Adrenal gland (tissue), 12 donors: ENCODE results near the gene VPS13D. TPM values are rescaled to one million over a fixed set of nuclear protein-coding genes. Genes with fewer than 3 reads are reported as not detected.
"Not testable (repeated sequence)": the region's sequence is repeated elsewhere in the genome, so short reads cannot be mapped to it uniquely, and the experiment has no call there.

Source experiments
- DNase-seq, 7 donors: peaks; one replicate each; pipeline ENCODE4 v3.0.0-alpha.2; 2019 to 2020
- H3K27ac ChIP-seq, 5 donors: fragments of 200-600 bp; sonication (generic) in 4 of 5; 1 replicate in 3 of 5; 2 replicates in 2 of 5; pipeline versions ENCODE4 v1.5.1 to v1.8.0; 2016 to 2020; ENCODE audit warnings: mild to moderate bottlenecking in 1 of 5
- H3K27me3 ChIP-seq: fragments of 200-600 bp; 2 replicates; pipeline ENCODE4 v1.8.0; 2021
- H3K36me3 ChIP-seq, 2 donors: fragments of 200-600 bp; replicated peaks in 1 of 2; 1 replicate in 1 of 2; 2 replicates in 1 of 2; pipeline versions ENCODE4 v1.5.1 to v1.8.0; 2018 to 2022
- H3K4me1 ChIP-seq, 2 donors: fragments of 200-600 bp; replicated peaks in 1 of 2; 1 replicate in 1 of 2; 2 replicates in 1 of 2; pipeline versions ENCODE4 v1.5.1 to v1.8.0; 2018 to 2021
- H3K4me3 ChIP-seq, 4 donors: fragments of 200-600 bp; sonication (generic) in 3 of 4; one replicate each; pipeline ENCODE4 v1.5.1; 2016 to 2018
- H3K9me3 ChIP-seq, 3 donors: fragments of 200-600 bp; sonication (generic) in 1 of 3; replicated peaks in 1 of 3; 1 replicate in 2 of 3; 2 replicates in 1 of 3; pipeline versions ENCODE4 v1.5.1 to v1.8.0; 2016 to 2021
- CTCF ChIP-seq, 6 experiments: fragments of 450-650 bp in 4 of 6; fragments of 200-600 bp in 2 of 6; sonication (generic) in 1 of 6; IDR thresholded peaks; 1 replicate in 5 of 6; 2 replicates in 1 of 6; pipeline versions ENCODE4 v1.5.1 to v1.8.0; 2016 to 2021; ENCODE audit warnings: antibody characterized with exemption in 6 of 6, mild to moderate bottlenecking in 2 of 6, moderate library complexity in 1 of 6
- POLR2A ChIP-seq, 2 donors: fragments of 450-650 bp; IDR thresholded peaks; one replicate each; pipeline ENCODE4 v1.6.1; 2017; ENCODE audit warnings: antibody characterized with exemption in 2 of 2, mild to moderate bottlenecking in 2 of 2, moderate library complexity in 1 of 2
- WGBS, 4 donors: extraction: QIAGEN DNeasy Blood & Tissue Kit in 2 of 4; methylation state at CpG; one replicate each; pipeline versions ENCODE4 v1.1.5 to v1.1.7; 2013 to 2017; 5-methylcytosine and 5-hydroxymethylcytosine counted together
- intact Hi-C, 2 donors: fragments of 100-400 bp; cut with DNase I; formaldehyde crosslinking; loops; one replicate each; pipeline versions ENCODE4 v1.14.1 to v1.15.0; 2022 to 2023
- polyA plus RNA-seq, 3 donors: library from polyadenylated mRNA; stranded (reverse); fragments of 200-250 nt in 2 of 3; fragments of 350-450 nt in 1 of 3; fragmentation: Illumina TruSeq in 1 of 3; extraction: RNeasy Lipid Tissue Mini Kit (QIAGEN cat#74804) in 1 of 3; gene quantifications; one replicate each; pipeline ENCODE4 v1.2.3, GENCODE V29; 2013 to 2014
- total RNA-seq, 9 donors: library from RNA; depleted of rRNA in 4 of 9; stranded (reverse); fragments of >200 nt in 4 of 9; fragments of 120-200 nt in 1 of 9; fragmentation: NEBNext Ultra II Directional in 1 of 9; extraction: Animal tissue kit (Norgen Biotek cat#: 25700) in 1 of 9; gene quantifications; one replicate each; pipeline versions ENCODE4 v1.1.0 to v1.2.4, GENCODE V29; 2013 to 2023
- donor health status: healthy with polysubstance abuse.
- donor health status: Bipolar disorder and iron deficiency.
- donor health status: DM: yes; HTN: yes; CAD: no.
- donor health status: DM: no; HTN: no; CAD: no.
- donor health status: DM: no; HTN: no; CAD: no.
- donor health status: DM: yes; HTN: yes; CAD: no.

VPS13D gene
- total and polyA plus RNA-seq, 12 donors, result 17.0 to 62.3 (median 39.9) TPM

- H3K27ac ChIP-seq, result no peak overlapping the region
- intact Hi-C loops, result no loop called here
Measured at GRCh38 chr1:12468323-12468722, 238.5 kb downstream of the VPS13D start.

GRCh38 chr1:12469493-12469892 lies 239.7 kb downstream of the VPS13D start:
- Histone ChIP-seq H3K27me3 (no peaks in the 10 kb centered on the region), H3K4me1 (peaks cover 6 to 33% of the 10 kb centered on the region in 2 donors), H3K36me3 (no peaks in the 10 kb centered on the region), H3K4me3 (no peak overlapping the region), H3K9me3 (no peaks in the 10 kb centered on the region), H3K27ac (no peak overlapping the region)
- TF ChIP-seq CTCF (IDR thresholded peaks at IDR 0.05), result no peak
- no peak for TF ChIP-seq POLR2A (IDR thresholded peaks at IDR 0.05)
- intact Hi-C loops, result no loop called here
- DNase-seq, result no peak
- 65 to 74% (median 67%) methylated on average over 6 of the region's 6 CpGs for WGBS, 4 donors

More at GRCh38 chr1:12468323-12468722, 238.5 kb downstream of the VPS13D start:
- Histone ChIP-seq H3K4me3 (no peak overlapping the region), H3K27me3 (no peaks in the 10 kb centered on the region), H3K36me3 (no peaks in the 10 kb centered on the region), H3K9me3 (no peaks in the 10 kb centered on the region), H3K4me1 (peaks cover 6 to 26% of the 10 kb centered on the region in 2 donors)
- whole genome bisulfite sequencing, 4 donors, result 94 to 100% (median 98%) methylated on average over 2 of the region's 2 CpGs
- no peak for TF ChIP-seq CTCF (IDR thresholded peaks at IDR 0.05)
- TF ChIP-seq POLR2A (IDR thresholded peaks at IDR 0.05), result no peak
- no peak for DNase-seq

GRCh38 chr1:12469990-12470389 lies 240.2 kb downstream of the VPS13D start:
- WGBS, 4 donors, result 32 to 42% (median 37%) methylated on average over 4 of the region's 4 CpGs
- no peak for DNase-seq
- no peak overlapping the region for H3K27ac ChIP-seq
- no peaks in the 10 kb centered on the region for H3K9me3 ChIP-seq
- no peaks in the 10 kb centered on the region for H3K27me3 ChIP-seq
- no peaks in the 10 kb centered on the region for H3K36me3 ChIP-seq
- peaks cover 6 to 38% of the 10 kb centered on the region in 2 donors for H3K4me1 ChIP-seq
- TF ChIP-seq CTCF (IDR thresholded peaks at IDR 0.05) (no peak), POLR2A (IDR thresholded peaks at IDR 0.05) (no peak)
- H3K4me3 ChIP-seq, result no peak overlapping the region
- intact Hi-C loops, result no loop called here

GRCh38 chr1:12470916-12471315 lies 241.1 kb downstream of the VPS13D start:
- H3K4me3 ChIP-seq, H3K36me3 ChIP-seq, DNase-seq, H3K27me3 ChIP-seq, H3K27ac ChIP-seq, H3K9me3 ChIP-seq, intact Hi-C loops: not testable (repeated sequence)
- 95 to 98% (median 97%) methylated on average over 3 of the region's 3 CpGs for WGBS, 4 donors
- peaks cover 6 to 46% of the 10 kb centered on the region in 2 donors for H3K4me1 ChIP-seq

GRCh38 chr1:12472156-12472797 lies 242.4 kb downstream of the VPS13D start:
- no peak overlapping the region for H3K27ac ChIP-seq
- peaks cover 6 to 51% of the 10 kb centered on the region in 2 donors for H3K4me1 ChIP-seq
- TF ChIP-seq CTCF (IDR thresholded peaks at IDR 0.05) (no peak), POLR2A (IDR thresholded peaks at IDR 0.05) (no peak)
- H3K4me3 ChIP-seq, result no peak overlapping the region
- H3K27me3 ChIP-seq, result no peaks in the 10 kb centered on the region
- no peaks in the 10 kb centered on the region for H3K36me3 ChIP-seq
- WGBS, 4 donors, result 94 to 99% (median 95%) methylated on average over 2 of the region's 2 CpGs
- no peaks in the 10 kb centered on the region for H3K9me3 ChIP-seq
- DNase-seq, result no peak
- intact Hi-C loops, result no loop called here
